Tibial nerve (tissue), 4 donors: ENCODE data around the gene PIEZO1. TPM values are rescaled to one million over a fixed set of nuclear protein-coding genes. Genes with fewer than 3 reads are reported as not detected.

Source experiments
- DNase-seq, 2 donors: peaks; one replicate each; pipeline ENCODE4 v3.0.0-alpha.2; 2019; ENCODE audit warnings: low spot score in 2 of 2
- H3K27ac ChIP-seq, 4 donors: fragments of 200-600 bp; sonication (generic) in 3 of 4; one replicate each; pipeline ENCODE4 v1.5.1; 2017 to 2019; ENCODE audit warnings: mild to moderate bottlenecking in 1 of 4
- H3K27me3 ChIP-seq, 2 donors: fragments of 200-600 bp; sonication (generic) in 1 of 2; one replicate each; pipeline versions ENCODE4 v1.5.1 to v1.6.0; 2017 to 2019
- H3K36me3 ChIP-seq, 3 donors: fragments of 200-600 bp; sonication (generic); one replicate each; pipeline ENCODE4 v1.5.1; 2018 to 2019
- H3K4me1 ChIP-seq, 4 donors: fragments of 200-600 bp; sonication (generic) in 3 of 4; one replicate each; pipeline ENCODE4 v1.5.1; 2017 to 2019
- H3K4me3 ChIP-seq, 4 donors: fragments of 200-600 bp; sonication (generic) in 3 of 4; one replicate each; pipeline ENCODE4 v1.5.1; 2017 to 2019; ENCODE audit warnings: mild to moderate bottlenecking in 1 of 4, moderate library complexity in 1 of 4
- H3K9me3 ChIP-seq, 4 donors: fragments of 200-600 bp; sonication (generic) in 3 of 4; one replicate each; pipeline ENCODE4 v1.5.1; 2017 to 2019
- EP300 ChIP-seq, 2 donors: sonication (generic); formaldehyde crosslinking; IDR thresholded peaks; one replicate each; pipeline ENCODE4 v1.6.1; 2017; ENCODE audit warnings: antibody characterized with exemption in 2 of 2, mild to moderate bottlenecking in 1 of 2
- POLR2A ChIP-seq, 2 donors: fragments of 450-650 bp; IDR thresholded peaks; one replicate each; pipeline ENCODE4 v1.6.1; 2017; ENCODE audit warnings: antibody characterized with exemption in 2 of 2, mild to moderate bottlenecking in 2 of 2, moderate library complexity in 2 of 2
- WGBS, 2 donors: methylation state at CpG; one replicate each; pipeline ENCODE4 v1.1.5; 2018; 5-methylcytosine and 5-hydroxymethylcytosine counted together
- total RNA-seq, 4 donors: library from RNA; depleted of rRNA; stranded (reverse); fragments of >200 nt; gene quantifications; one replicate each; pipeline ENCODE4 v1.1.0, GENCODE V29; 2016
- TF ChIP-seq, protein P1 (sequence below), 5 experiments: fragments of 200-600 bp in 3 of 5; fragments of 450-650 bp in 2 of 5; sonication (generic) in 3 of 5; IDR thresholded peaks; one replicate each; pipeline ENCODE4 v1.5.1; 2016 to 2019; ENCODE audit warnings: antibody characterized with exemption in 5 of 5, mild to moderate bottlenecking in 3 of 5, moderate library complexity in 2 of 5

PIEZO1 gene
- total RNA-seq, 4 donors from 2014 or later = 90.5 to 309 (median 165) TPM

DNA sequence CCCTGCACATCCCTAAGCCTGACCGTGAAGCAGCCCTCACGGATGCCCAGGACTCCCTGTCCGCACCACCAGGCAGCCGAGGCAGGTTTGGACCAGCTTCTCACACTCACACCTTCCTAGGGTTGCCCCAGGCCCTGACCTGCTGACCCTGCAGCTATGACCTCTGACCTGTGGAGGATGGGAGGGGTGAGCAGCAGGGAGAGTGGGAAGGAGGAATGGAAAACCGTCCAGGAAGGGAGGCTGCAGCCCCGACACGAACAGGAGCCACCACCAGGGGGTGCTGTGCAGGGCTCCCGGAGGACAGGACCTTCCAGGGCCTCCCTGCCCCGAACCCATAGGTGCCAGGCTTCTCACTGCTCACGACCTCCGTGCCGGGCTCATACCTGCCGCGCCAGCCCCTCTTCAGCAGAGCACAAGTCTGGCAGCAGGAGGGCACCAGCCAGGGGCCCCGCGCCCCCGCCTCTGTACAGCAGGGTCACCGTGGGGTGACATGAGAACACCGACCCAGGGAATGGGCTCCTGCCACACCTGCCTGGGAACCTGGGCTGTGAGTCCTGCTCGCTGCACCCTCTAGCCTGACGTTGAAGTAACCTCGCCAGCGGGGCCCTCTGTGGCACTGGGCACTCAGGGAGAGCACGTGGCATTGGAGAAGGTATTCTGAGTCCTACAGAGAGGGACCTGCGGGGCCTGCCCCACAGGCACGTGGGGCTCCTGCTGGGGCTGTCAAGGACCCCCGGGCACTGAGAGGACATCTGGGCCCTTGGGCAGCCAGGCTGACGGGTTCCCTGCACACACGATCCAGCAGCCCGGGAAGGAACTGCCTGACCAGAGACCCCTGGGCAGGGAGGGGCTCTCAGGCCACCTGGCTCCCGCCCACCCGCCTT, 41.1 kb downstream of the PIEZO1 start:
- Histone ChIP-seq H3K4me1 (peaks cover 0 to 46% (median 14%) of the 10 kb centered on the region in 4 donors), H3K36me3 (peaks cover 0 to 44% (median 0%) of the 10 kb centered on the region in 3 donors), H3K27me3 (no peaks in the 10 kb centered on the region), H3K9me3 (no peaks in the 10 kb centered on the region), H3K27ac (peak overlapping the region in 1 of 4 donors; percentile 56), H3K4me3 (no peak overlapping the region)
- peak; percentile 62 to 72 for DNase-seq
- WGBS, 2 donors = 58 to 68% methylated on average over 17 to 22 of the region's 32 CpGs
- TF ChIP-seq POLR2A (IDR thresholded peaks at IDR 0.05) = no peak
- TF ChIP-seq, protein P1, sequence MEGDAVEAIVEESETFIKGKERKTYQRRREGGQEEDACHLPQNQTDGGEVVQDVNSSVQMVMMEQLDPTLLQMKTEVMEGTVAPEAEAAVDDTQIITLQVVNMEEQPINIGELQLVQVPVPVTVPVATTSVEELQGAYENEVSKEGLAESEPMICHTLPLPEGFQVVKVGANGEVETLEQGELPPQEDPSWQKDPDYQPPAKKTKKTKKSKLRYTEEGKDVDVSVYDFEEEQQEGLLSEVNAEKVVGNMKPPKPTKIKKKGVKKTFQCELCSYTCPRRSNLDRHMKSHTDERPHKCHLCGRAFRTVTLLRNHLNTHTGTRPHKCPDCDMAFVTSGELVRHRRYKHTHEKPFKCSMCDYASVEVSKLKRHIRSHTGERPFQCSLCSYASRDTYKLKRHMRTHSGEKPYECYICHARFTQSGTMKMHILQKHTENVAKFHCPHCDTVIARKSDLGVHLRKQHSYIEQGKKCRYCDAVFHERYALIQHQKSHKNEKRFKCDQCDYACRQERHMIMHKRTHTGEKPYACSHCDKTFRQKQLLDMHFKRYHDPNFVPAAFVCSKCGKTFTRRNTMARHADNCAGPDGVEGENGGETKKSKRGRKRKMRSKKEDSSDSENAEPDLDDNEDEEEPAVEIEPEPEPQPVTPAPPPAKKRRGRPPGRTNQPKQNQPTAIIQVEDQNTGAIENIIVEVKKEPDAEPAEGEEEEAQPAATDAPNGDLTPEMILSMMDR (IDR thresholded peaks at IDR 0.05) = peak; percentile 79 to 95 (median 86)

DNA sequence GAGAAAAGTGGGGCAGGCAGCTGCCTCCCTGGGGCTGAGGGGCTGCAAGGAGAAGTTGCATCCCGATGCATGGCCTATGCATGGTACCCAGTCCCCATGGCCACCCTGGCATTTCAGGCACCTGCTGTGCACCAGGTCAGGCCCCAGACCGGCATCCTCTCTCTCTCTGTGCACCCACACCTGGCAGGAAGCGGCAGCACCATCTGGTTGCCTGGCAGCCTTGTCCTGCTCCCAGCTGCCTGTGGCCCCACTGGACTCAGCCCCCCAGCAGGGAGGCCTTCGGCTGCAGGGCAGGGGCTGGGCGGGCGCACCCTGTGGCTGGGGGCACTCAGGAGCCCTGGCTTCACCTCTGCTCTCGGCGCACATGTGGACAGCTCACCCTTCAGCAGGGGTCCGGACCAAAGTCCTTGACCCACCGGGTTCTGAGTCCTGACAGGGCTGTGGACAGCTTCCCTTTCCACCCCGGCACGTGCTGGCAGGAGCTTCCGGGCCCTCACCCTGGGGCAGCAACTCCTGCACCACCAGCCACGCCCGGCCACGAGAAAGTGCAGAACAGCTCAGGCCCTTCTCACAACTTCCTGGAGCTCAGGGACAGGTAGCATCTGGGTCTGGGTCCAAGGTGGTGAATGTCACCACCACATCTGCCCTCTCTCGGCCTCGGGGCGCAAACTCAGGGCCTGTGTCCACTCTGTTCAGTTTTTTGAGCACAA, 42.0 kb downstream of the PIEZO1 start:
- Histone ChIP-seq H3K36me3 (peaks cover 0 to 48% (median 0%) of the 10 kb centered on the region in 3 donors), H3K27me3 (no peaks in the 10 kb centered on the region), H3K4me1 (peaks cover 0 to 46% (median 14%) of the 10 kb centered on the region in 4 donors), H3K27ac (no peak overlapping the region), H3K9me3 (no peaks in the 10 kb centered on the region), H3K4me3 (no peak overlapping the region)
- 91% methylated on average over 14 to 17 of the region's 19 CpGs for WGBS, 2 donors
- no peak for DNase-seq
- no peak for TF ChIP-seq POLR2A (IDR thresholded peaks at IDR 0.05)
- TF ChIP-seq EP300 (IDR thresholded peaks at IDR 0.05) = no peak
- TF ChIP-seq, protein P1 (IDR thresholded peaks at IDR 0.05) = no peak

DNA sequence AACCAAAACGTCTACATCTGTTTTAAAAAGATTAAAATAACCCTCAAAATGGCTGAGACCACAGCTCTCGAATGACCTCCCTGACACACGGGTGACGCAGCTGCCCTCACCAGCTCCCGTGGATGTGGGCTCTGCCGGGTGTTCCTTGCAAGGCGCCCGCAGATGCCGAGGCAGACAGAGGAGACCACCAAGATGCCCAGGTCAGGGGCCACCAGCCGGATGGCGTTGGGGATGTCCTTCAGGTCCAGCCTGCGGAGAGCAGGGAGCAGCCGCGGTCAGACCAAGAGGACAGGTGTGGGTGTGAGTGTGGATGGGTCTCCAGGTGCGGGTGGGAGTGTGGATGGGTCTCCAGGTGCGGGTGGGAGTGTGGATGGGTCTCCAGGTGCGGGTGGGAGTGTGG, 43.7 kb downstream of the PIEZO1 start:
- Histone ChIP-seq H3K9me3 (no peaks in the 10 kb centered on the region), H3K27ac (no peak overlapping the region), H3K4me1 (peaks cover 0 to 41% (median 18%) of the 10 kb centered on the region in 4 donors), H3K4me3 (no peak overlapping the region), H3K36me3 (peaks cover 0 to 58% (median 0%) of the 10 kb centered on the region in 3 donors), H3K27me3 (no peaks in the 10 kb centered on the region)
- WGBS, 2 donors = 82 to 88% methylated on average over 17 of the region's 17 CpGs
- DNase-seq = no peak
- TF ChIP-seq POLR2A (IDR thresholded peaks at IDR 0.05) = no peak
- TF ChIP-seq, protein P1 (IDR thresholded peaks at IDR 0.05) = no peak
- TF ChIP-seq EP300 (IDR thresholded peaks at IDR 0.05) = no peak

DNA sequence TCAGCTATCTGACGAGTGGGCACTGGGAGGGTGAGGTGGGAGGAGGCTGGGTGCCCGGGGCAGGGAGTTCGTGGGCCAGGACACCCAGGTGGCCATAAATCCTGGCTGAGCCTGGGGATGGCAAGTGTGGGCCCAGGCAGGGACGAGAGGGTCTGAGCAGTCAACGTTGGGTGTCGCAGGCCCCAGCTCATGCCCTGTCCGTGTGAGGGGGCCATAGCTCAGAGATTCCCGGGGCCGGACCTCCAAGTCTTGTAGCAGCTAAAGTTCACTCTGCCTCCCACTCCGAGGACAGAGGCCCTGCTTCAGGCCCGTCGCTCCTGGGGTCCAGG, 44.3 kb downstream of the PIEZO1 start:
- 81 to 85% methylated on average over 12 of the region's 12 CpGs for WGBS, 2 donors
- peaks cover 0 to 34% (median 18%) of the 10 kb centered on the region in 4 donors for H3K4me1 ChIP-seq
- peaks cover 0 to 65% (median 0%) of the 10 kb centered on the region in 3 donors for H3K36me3 ChIP-seq
- TF ChIP-seq, protein P1 (IDR thresholded peaks at IDR 0.05) = no peak
- no peak for TF ChIP-seq POLR2A (IDR thresholded peaks at IDR 0.05)
- TF ChIP-seq EP300 (IDR thresholded peaks at IDR 0.05) = no peak
- H3K27me3 ChIP-seq = no peaks in the 10 kb centered on the region
- H3K9me3 ChIP-seq = no peaks in the 10 kb centered on the region
- no peak overlapping the region for H3K4me3 ChIP-seq
- DNase-seq = no peak
- no peak overlapping the region for H3K27ac ChIP-seq
